Progenitor cell of endocrine pancreas (in vitro differentiated cells): Measurements from ENCODE around the gene PNPLA4. TPM values are rescaled to one million over a fixed set of nuclear protein-coding genes. Genes with fewer than 3 reads are reported as not detected.

Experiments used
- DNase-seq: peaks from one replicate; pipeline ENCODE4 v3.0.0; 2021; ENCODE audit warnings: low spot score; ENCODE audit not compliant: unreplicated experiment
- H3K27ac Mint-ChIP-seq: 2 replicates; pipeline ENCODE4 v1.8.0; 2021; ENCODE audit warnings: mild to moderate bottlenecking, moderate library complexity, mixed read lengths
- H3K27me3 Mint-ChIP-seq: 2 replicates; pipeline ENCODE4 v1.8.0; 2021; ENCODE audit warnings: mixed read lengths
- H3K36me3 Mint-ChIP-seq: 2 replicates; pipeline ENCODE4 v1.8.0; 2022; ENCODE audit warnings: mixed read lengths; ENCODE audit not compliant: insufficient read depth
- H3K4me1 Mint-ChIP-seq: 2 replicates; pipeline ENCODE4 v1.8.0; 2021; ENCODE audit warnings: low read depth, mixed read lengths
- H3K4me3 Mint-ChIP-seq: 2 replicates; pipeline ENCODE4 v1.8.0; 2021; ENCODE audit warnings: low read depth, mild to moderate bottlenecking, moderate library complexity, mixed read lengths
- H3K9me3 Mint-ChIP-seq: 2 replicates; pipeline ENCODE4 v1.8.0; 2021; ENCODE audit warnings: low read depth, mixed read lengths
- CTCF ChIP-seq: fragments of 200-600 bp; sonication (generic); IDR thresholded peaks from one replicate; pipeline ENCODE4 v1.5.0; 2021; ENCODE audit warnings: antibody characterized with exemption, mild to moderate bottlenecking; ENCODE audit not compliant: unreplicated experiment
- total RNA-seq: library from RNA; stranded (reverse); gene quantifications from 2 replicates; pipeline ENCODE4 v1.2.1, GENCODE V29; 2021

Gene PNPLA4
- total RNA-seq, 1 donor from 2014 or later: 18.1 TPM

GRCh38 chrX:7941390-7942042 is 14.3 kb upstream of the PNPLA4 start:
- Mint-ChIP-seq H3K36me3 (no peaks in the 10 kb centered on the region), H3K4me3 (no peak overlapping the region), H3K27me3 (peaks cover 6% of the 10 kb centered on the region), H3K9me3 (no peaks in the 10 kb centered on the region), H3K27ac (peak overlapping the region; percentile 3), H3K4me1 (peaks cover 11% of the 10 kb centered on the region)
- DNase-seq: peak; percentile 11
- peak; percentile 62 for TF ChIP-seq CTCF

GRCh38 chrX:7934026-7934425 is 6.8 kb upstream of the PNPLA4 start:
- H3K36me3 Mint-ChIP-seq: no peaks in the 10 kb centered on the region
- no peaks in the 10 kb centered on the region for H3K9me3 Mint-ChIP-seq
- peaks cover 1% of the 10 kb centered on the region for H3K4me1 Mint-ChIP-seq
- DNase-seq: no peak
- H3K4me3 Mint-ChIP-seq: no peak overlapping the region
- no peak overlapping the region for H3K27ac Mint-ChIP-seq
- no peak for TF ChIP-seq CTCF
- H3K27me3 Mint-ChIP-seq: no peaks in the 10 kb centered on the region

GRCh38 chrX:7926914-7927258 is 327 bp downstream of the PNPLA4 start:
- Mint-ChIP-seq H3K4me1 (peaks cover 5% of the 10 kb centered on the region), H3K27ac (peak overlapping the region; percentile 99)

GRCh38 chrX:7926501-7926900 is 712 bp downstream of the PNPLA4 start:
- H3K4me1 Mint-ChIP-seq: peaks cover 5% of the 10 kb centered on the region
- H3K36me3 Mint-ChIP-seq: no peaks in the 10 kb centered on the region

More at GRCh38 chrX:7926914-7927258, 327 bp downstream of the PNPLA4 start:
- Mint-ChIP-seq H3K36me3 (no peaks in the 10 kb centered on the region), H3K27me3 (no peaks in the 10 kb centered on the region), H3K9me3 (no peaks in the 10 kb centered on the region), H3K4me3 (peak overlapping the region; percentile 86)
- TF ChIP-seq CTCF: no peak
- no peak for DNase-seq

GRCh38 chrX:7925867-7926472 is 1.2 kb downstream of the PNPLA4 start:
- Mint-ChIP-seq H3K9me3 (no peaks in the 10 kb centered on the region), H3K4me1 (peaks cover 5% of the 10 kb centered on the region), H3K36me3 (no peaks in the 10 kb centered on the region), H3K4me3 (peak overlapping the region; percentile 86), H3K27ac (peak overlapping the region; percentile 19), H3K27me3 (no peaks in the 10 kb centered on the region)
- DNase-seq: peak; percentile 56
- peak; percentile 96 for TF ChIP-seq CTCF

More at GRCh38 chrX:7926501-7926900, 712 bp downstream of the PNPLA4 start:
- no peak for TF ChIP-seq CTCF
- no peak for DNase-seq
- Mint-ChIP-seq H3K27ac (peak overlapping the region; percentile 99), H3K4me3 (peak overlapping the region; percentile 86), H3K9me3 (no peaks in the 10 kb centered on the region), H3K27me3 (no peaks in the 10 kb centered on the region)
